ENCODE results near the gene NCKAP5. TPM values are rescaled to one million over a fixed set of nuclear protein-coding genes. Genes with fewer than 3 reads are reported as not detected.

Gene NCKAP5
- total RNA-seq, 3 donors from 2014 or later = 1.9 to 6.3 (median 2.3) TPM

GRCh38 chr2:132633635-132634034, 934.6 kb downstream of the NCKAP5 start:
- Histone ChIP-seq H3K36me3 (ENCODE audit: low read depth) (no peaks in the 10 kb centered on the region), H3K4me1 (ENCODE audit: low read depth) (peaks cover 22% of the 10 kb centered on the region), H3K4me3 (no peak overlapping the region), H3K9me3 (no peaks in the 10 kb centered on the region)
- DNase-seq (no peak), ATAC-seq (no peak)
- intact Hi-C loops (cut with DNase I, micrococcal nuclease) = no loop called here
- no peak for TF ChIP-seq CTCF (IDR thresholded peaks at IDR 0.05)

GRCh38 chr2:132632000-132632649, 936.1 kb downstream of the NCKAP5 start:
- peak in 2 of 3 donors; percentile 44 to 46 for DNase-seq
- no peaks in the 10 kb centered on the region for H3K9me3 ChIP-seq
- H3K4me1 ChIP-seq (ENCODE audit: low read depth) = peaks cover 22% of the 10 kb centered on the region
- ATAC-seq = peak; percentile 85
- H3K4me3 ChIP-seq = no peak overlapping the region
- TF ChIP-seq CTCF (IDR thresholded peaks at IDR 0.05) = no peak
- no peaks in the 10 kb centered on the region for H3K36me3 ChIP-seq (ENCODE audit: low read depth)
- intact Hi-C loops (cut with DNase I, micrococcal nuclease) = no loop called here

- Histone ChIP-seq H3K9me3 (no peaks in the 10 kb centered on the region), H3K4me3 (no peak overlapping the region), H3K36me3 (ENCODE audit: low read depth) (no peaks in the 10 kb centered on the region), H3K4me1 (ENCODE audit: low read depth) (peaks cover 12% of the 10 kb centered on the region)
- ATAC-seq (no peak), DNase-seq (no peak)
- intact Hi-C loops (cut with DNase I, micrococcal nuclease) = no loop called here
- no peak for TF ChIP-seq CTCF (IDR thresholded peaks at IDR 0.05)
Observed at GRCh38 chr2:132627536-132627935, 940.7 kb downstream of the NCKAP5 start.

GRCh38 chr2:132623096-132623839, 945.0 kb downstream of the NCKAP5 start:
- intact Hi-C loops (cut with DNase I, micrococcal nuclease) = no loop called here
- H3K4me1 ChIP-seq (ENCODE audit: low read depth) = no peaks in the 10 kb centered on the region
- no peak for TF ChIP-seq CTCF (IDR thresholded peaks at IDR 0.05)
- DNase-seq = no peak
- no peaks in the 10 kb centered on the region for H3K36me3 ChIP-seq (ENCODE audit: low read depth)
- no peak for ATAC-seq
- no peaks in the 10 kb centered on the region for H3K9me3 ChIP-seq
- no peak overlapping the region for H3K4me3 ChIP-seq
